SK-N-SH treated with all-trans-retinoic acid at 6 μM for 48 hours (cell line): Measurements from ENCODE around the gene SLC38A3.
"Not testable (repeated sequence)": the region's sequence is repeated elsewhere in the genome, so short reads cannot be mapped to it uniquely, and the experiment has no call there.

Experiments used
- ATAC-seq: fragments of 200-7000 bp; cut with Tn5 transposase; 3 replicates; pipeline ENCODE4 v1.9.1; 2020; ENCODE audit warnings: mild to moderate bottlenecking, moderate library complexity
- ARNTL ChIP-seq: fragments of 450-650 bp; formaldehyde crosslinking; IDR thresholded peaks from 2 replicates; pipeline ENCODE4 v1.5.0; 2020; ENCODE audit warnings: low read depth, mild to moderate bottlenecking, moderate library complexity, borderline replicate concordance
- BACH2 ChIP-seq: fragments of 250-450 bp; sonication (Bioruptor Pico); IDR thresholded peaks from 2 replicates; pipeline ENCODE4 v1.9.0; 2021; ENCODE audit warnings: mild to moderate bottlenecking, borderline replicate concordance
- CSDC2 ChIP-seq: fragments of 250-450 bp; sonication (Bioruptor Pico); IDR thresholded peaks from 2 replicates; pipeline ENCODE4 v1.5.0; 2020; ENCODE audit warnings: mild to moderate bottlenecking, moderate library complexity
- ESRRG ChIP-seq: fragments of 250-450 bp; sonication (Bioruptor Pico); IDR thresholded peaks from 2 replicates; pipeline ENCODE4 v1.6.1; 2021; ENCODE audit warnings: mild to moderate bottlenecking
- GLIS3 ChIP-seq: fragments of 250-450 bp; sonication (Bioruptor Pico); IDR thresholded peaks from 2 replicates; pipeline ENCODE4 v1.5.0; 2020; ENCODE audit warnings: mild to moderate bottlenecking, moderate library complexity
- ISL1 ChIP-seq: fragments of 250-450 bp; sonication (Bioruptor Pico); IDR thresholded peaks from 2 replicates; pipeline ENCODE4 v2.1.2; 2022; ENCODE audit warnings: mild to moderate bottlenecking, moderate library complexity
- OSR1 ChIP-seq: fragments of 250-450 bp; sonication (Bioruptor Pico); IDR thresholded peaks from 2 replicates; pipeline ENCODE4 v1.8.0; 2022; ENCODE audit warnings: moderate library complexity, mild to moderate bottlenecking, inconsistent platforms
- PATZ1 ChIP-seq: fragments of 250-450 bp; sonication (Bioruptor Pico); IDR thresholded peaks from 2 replicates; pipeline ENCODE4 v1.8.0; 2020; ENCODE audit warnings: mild to moderate bottlenecking, moderate library complexity, borderline replicate concordance
- PPARA ChIP-seq: fragments of 250-450 bp; sonication (Bioruptor Pico); IDR thresholded peaks from 2 replicates; pipeline ENCODE4 v1.5.0; 2020; ENCODE audit warnings: mild to moderate bottlenecking, borderline replicate concordance
- SNAI2 ChIP-seq: fragments of 250-450 bp; sonication (Bioruptor Pico); IDR thresholded peaks from 2 replicates; pipeline ENCODE4 v1.5.0; 2020; ENCODE audit warnings: mild to moderate bottlenecking, moderate library complexity
- TCF4 ChIP-seq: fragments of 250-450 bp; sonication (Bioruptor Pico); IDR thresholded peaks from 2 replicates; pipeline ENCODE4 v1.8.0; 2021; ENCODE audit warnings: mild to moderate bottlenecking, moderate library complexity, borderline replicate concordance
- TOX ChIP-seq: fragments of 250-450 bp; sonication (Bioruptor Pico); IDR thresholded peaks from 2 replicates; pipeline ENCODE4 v1.8.0; 2021; ENCODE audit warnings: mild to moderate bottlenecking, moderate library complexity, borderline replicate concordance
- ZC3H10 ChIP-seq: fragments of 250-450 bp; sonication (Bioruptor Pico); IDR thresholded peaks from 2 replicates; pipeline ENCODE4 v1.5.1; 2021; ENCODE audit warnings: mild to moderate bottlenecking, moderate library complexity
- ZFP3 ChIP-seq: fragments of 250-450 bp; sonication (Bioruptor Pico); IDR thresholded peaks from 2 replicates; pipeline ENCODE4 v1.5.0; 2020; ENCODE audit warnings: mild to moderate bottlenecking, moderate library complexity
- ZFP30 ChIP-seq: fragments of 450-650 bp; formaldehyde crosslinking; IDR thresholded peaks from 2 replicates; pipeline ENCODE4 v1.5.0; 2022; ENCODE audit warnings: mild to moderate bottlenecking, moderate library complexity
- ZNF565 ChIP-seq: fragments of 450-650 bp; formaldehyde crosslinking; conservative IDR thresholded peaks from 2 replicates; pipeline ENCODE4 v1.5.0; 2020; ENCODE audit warnings: low read depth, mild to moderate bottlenecking, moderate library complexity
- ZNF70 ChIP-seq: fragments of 450-650 bp; formaldehyde crosslinking; IDR thresholded peaks from 2 replicates; pipeline ENCODE4 v1.5.0; 2020; ENCODE audit warnings: mild to moderate bottlenecking, moderate library complexity
- ZNF8 ChIP-seq: fragments of 450-650 bp; formaldehyde crosslinking; IDR thresholded peaks from 2 replicates; pipeline ENCODE4 v1.5.0; 2020; ENCODE audit warnings: mild to moderate bottlenecking, moderate library complexity
- TF ChIP-seq, protein P1 (sequence below): fragments of 250-450 bp; sonication (Bioruptor Pico); IDR thresholded peaks from 2 replicates; pipeline ENCODE4 v1.5.0; 2020; ENCODE audit warnings: mild to moderate bottlenecking, moderate library complexity
- TF ChIP-seq, protein P2 (sequence below): fragments of 250-450 bp; sonication (Bioruptor Pico); IDR thresholded peaks from 2 replicates; pipeline ENCODE4 v1.8.0; 2021; ENCODE audit warnings: low read depth, mild to moderate bottlenecking, moderate library complexity, borderline replicate concordance
- TF ChIP-seq, protein P3 (sequence below): fragments of 250-450 bp; sonication (Bioruptor Pico); IDR thresholded peaks from 2 replicates; pipeline ENCODE4 v1.5.1; 2021; ENCODE audit warnings: mild to moderate bottlenecking, moderate library complexity

SLC38A3 gene

DNA sequence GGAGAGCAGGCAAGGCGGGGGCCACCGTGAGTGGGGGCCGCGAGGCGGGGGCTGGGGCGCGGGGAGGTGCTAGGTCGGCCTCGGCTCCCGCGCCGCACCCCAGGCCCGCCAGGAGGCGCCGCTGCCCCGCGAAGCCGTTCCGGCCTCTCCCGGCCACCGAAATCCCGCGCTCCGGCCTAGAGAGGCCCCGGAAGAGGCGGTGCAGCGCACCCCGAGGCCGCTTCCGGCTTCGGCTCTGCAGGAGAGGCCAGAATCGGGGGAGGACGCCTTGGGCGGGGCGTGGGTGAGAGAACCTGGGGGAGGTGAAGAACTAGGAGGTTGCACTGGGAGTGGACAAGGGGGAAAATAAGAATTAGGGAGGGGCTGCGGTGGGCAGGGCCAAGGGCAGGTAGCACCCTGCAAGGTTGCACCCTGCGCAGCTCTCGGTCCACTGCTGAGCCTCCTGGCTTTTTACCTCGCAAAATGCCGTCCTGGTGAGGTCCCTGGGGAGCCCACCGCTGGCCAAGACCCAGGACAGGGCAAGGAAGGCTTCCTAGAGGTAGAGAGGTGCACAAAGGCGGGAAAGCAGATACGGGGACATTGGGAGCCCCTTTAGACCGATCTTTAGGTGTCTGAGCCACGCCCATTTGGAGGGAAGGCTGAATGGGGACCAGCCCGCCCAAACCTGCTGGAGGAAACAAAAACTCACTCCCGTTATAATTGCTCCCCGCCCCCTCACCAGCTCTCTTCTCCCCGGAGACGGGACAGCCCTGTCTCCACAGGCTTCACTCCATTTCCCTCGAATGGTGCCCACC lies 22.5 kb downstream of the SLC38A3 start:
- no peak for TF ChIP-seq ISL1
- TF ChIP-seq GLIS3 (CRISPR knock-in tag): no peak
- TF ChIP-seq, protein P1, sequence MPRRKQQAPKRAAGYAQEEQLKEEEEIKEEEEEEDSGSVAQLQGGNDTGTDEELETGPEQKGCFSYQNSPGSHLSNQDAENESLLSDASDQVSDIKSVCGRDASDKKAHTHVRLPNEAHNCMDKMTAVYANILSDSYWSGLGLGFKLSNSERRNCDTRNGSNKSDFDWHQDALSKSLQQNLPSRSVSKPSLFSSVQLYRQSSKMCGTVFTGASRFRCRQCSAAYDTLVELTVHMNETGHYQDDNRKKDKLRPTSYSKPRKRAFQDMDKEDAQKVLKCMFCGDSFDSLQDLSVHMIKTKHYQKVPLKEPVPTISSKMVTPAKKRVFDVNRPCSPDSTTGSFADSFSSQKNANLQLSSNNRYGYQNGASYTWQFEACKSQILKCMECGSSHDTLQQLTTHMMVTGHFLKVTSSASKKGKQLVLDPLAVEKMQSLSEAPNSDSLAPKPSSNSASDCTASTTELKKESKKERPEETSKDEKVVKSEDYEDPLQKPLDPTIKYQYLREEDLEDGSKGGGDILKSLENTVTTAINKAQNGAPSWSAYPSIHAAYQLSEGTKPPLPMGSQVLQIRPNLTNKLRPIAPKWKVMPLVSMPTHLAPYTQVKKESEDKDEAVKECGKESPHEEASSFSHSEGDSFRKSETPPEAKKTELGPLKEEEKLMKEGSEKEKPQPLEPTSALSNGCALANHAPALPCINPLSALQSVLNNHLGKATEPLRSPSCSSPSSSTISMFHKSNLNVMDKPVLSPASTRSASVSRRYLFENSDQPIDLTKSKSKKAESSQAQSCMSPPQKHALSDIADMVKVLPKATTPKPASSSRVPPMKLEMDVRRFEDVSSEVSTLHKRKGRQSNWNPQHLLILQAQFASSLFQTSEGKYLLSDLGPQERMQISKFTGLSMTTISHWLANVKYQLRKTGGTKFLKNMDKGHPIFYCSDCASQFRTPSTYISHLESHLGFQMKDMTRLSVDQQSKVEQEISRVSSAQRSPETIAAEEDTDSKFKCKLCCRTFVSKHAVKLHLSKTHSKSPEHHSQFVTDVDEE (CRISPR knock-in tag): 0 out of 2 replicates have a peak, but pooled peaks have one; percentile 32
- TF ChIP-seq BACH2 (CRISPR knock-in tag): no peak
- no peak for TF ChIP-seq TCF4 (CRISPR knock-in tag)
- TF ChIP-seq ZFP3: no peak
- no peak for TF ChIP-seq OSR1 (CRISPR knock-in tag)
- no peak for TF ChIP-seq CSDC2
- peak; percentile 86 for ATAC-seq

DNA sequence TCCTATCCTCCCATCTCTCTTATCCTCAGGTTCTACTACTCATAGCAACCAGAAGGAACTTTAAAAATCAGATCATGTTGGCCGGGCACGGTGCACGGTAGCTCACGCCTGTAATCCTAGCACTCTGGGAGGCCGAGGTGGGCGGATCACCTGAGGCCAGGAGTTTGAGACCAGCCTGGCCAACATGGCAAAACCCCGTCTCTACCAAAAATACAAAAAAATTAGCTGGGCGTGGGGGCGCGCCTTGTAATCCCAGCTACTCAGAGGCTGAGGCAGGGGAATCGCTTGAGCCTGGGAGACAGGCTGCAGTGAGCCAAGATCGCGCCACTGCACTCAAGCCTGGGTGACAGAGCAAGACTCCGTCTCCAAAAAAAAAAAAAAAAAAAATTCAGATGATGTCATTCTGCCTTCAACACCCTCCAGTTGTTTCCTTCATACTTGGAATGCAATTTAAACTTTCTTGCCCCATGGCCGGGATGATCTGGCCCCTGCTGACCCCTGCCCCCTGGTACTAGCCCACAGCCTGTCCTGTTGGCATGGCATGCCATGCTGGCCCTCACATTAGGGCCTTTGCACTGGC lies 23.2 kb downstream of the SLC38A3 start:
- ATAC-seq: not testable (repeated sequence)

DNA sequence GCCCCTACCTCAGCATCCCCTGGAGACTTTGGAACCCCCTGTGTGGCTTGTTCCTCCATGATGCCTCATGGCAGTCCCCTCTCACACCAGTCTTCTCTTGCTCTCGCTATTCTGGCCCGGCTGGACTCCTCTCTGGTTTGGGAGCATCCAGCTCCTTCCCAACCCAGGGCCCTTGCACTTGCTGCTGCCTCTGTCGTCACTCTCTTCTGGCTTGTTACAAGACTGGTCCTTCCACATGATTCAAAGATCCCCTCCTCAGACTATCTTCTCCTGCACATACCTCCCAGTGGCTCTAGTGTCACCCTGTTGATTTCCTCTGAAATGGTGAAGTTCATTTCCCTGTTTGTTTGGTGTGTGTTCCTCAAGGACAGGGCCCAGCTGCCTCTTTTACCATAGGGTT lies 24.4 kb downstream of the SLC38A3 start:
- no peak for ATAC-seq
- TF ChIP-seq ISL1 (no peak), OSR1 (CRISPR knock-in tag) (no peak), ZFP30 (CRISPR knock-in tag) (no peak), CSDC2 (no peak), ESRRG (CRISPR knock-in tag) (no peak), ZNF8 (CRISPR knock-in tag) (no peak), PATZ1 (no peak), ZNF70 (CRISPR knock-in tag) (no peak), TOX (CRISPR knock-in tag) (no peak), ZFP3 (no peak)
- TF ChIP-seq, protein P1 (CRISPR knock-in tag): no peak
- TF ChIP-seq, protein P2, sequence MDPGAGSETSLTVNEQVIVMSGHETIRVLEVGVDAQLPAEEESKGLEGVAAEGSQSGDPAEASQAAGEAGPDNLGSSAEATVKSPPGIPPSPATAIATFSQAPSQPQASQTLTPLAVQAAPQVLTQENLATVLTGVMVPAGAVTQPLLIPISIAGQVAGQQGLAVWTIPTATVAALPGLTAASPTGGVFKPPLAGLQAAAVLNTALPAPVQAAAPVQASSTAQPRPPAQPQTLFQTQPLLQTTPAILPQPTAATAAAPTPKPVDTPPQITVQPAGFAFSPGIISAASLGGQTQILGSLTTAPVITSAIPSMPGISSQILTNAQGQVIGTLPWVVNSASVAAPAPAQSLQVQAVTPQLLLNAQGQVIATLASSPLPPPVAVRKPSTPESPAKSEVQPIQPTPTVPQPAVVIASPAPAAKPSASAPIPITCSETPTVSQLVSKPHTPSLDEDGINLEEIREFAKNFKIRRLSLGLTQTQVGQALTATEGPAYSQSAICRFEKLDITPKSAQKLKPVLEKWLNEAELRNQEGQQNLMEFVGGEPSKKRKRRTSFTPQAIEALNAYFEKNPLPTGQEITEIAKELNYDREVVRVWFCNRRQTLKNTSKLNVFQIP (CRISPR knock-in tag): no peak

GRCh38 chr3:50230104-50230793 lies 25.2 kb downstream of the SLC38A3 start:
- no peak for ATAC-seq
- TF ChIP-seq PPARA (no peak), ARNTL (no peak), TOX (CRISPR knock-in tag) (no peak), ZNF565 (CRISPR knock-in tag) (no peak), ZFP30 (CRISPR knock-in tag) (no peak), GLIS3 (CRISPR knock-in tag) (no peak), ISL1 (no peak), ZNF8 (CRISPR knock-in tag) (no peak), SNAI2 (CRISPR knock-in tag) (no peak), ZC3H10 (CRISPR knock-in tag) (no peak), PATZ1 (no peak), ZFP3 (no peak), CSDC2 (no peak), ESRRG (CRISPR knock-in tag) (no peak)
- TF ChIP-seq, protein P3, sequence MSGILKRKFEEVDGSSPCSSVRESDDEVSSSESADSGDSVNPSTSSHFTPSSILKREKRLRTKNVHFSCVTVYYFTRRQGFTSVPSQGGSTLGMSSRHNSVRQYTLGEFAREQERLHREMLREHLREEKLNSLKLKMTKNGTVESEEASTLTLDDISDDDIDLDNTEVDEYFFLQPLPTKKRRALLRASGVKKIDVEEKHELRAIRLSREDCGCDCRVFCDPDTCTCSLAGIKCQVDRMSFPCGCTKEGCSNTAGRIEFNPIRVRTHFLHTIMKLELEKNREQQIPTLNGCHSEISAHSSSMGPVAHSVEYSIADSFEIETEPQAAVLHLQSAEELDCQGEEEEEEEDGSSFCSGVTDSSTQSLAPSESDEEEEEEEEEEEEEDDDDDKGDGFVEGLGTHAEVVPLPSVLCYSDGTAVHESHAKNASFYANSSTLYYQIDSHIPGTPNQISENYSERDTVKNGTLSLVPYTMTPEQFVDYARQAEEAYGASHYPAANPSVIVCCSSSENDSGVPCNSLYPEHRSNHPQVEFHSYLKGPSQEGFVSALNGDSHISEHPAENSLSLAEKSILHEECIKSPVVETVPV (CRISPR knock-in tag): no peak
- TF ChIP-seq, all 23 proteins: peak for 0
